ENCODE data around the gene IRX4. TPM values are rescaled to one million over a fixed set of nuclear protein-coding genes. Genes with fewer than 3 reads are reported as not detected.

The IRX4 gene
- total RNA-seq, 2 donors from 2014 or later: not detected

- Histone ChIP-seq H3K9me3 (peaks cover 0 to 20% of the 10 kb centered on the region in 2 donors), H3K27me3 (no peaks in the 10 kb centered on the region), H3K4me3 (no peak overlapping the region), H3K27ac (no peak overlapping the region), H3K4me1 (no peaks in the 10 kb centered on the region), H3K36me3 (no peaks in the 10 kb centered on the region)
- no peak for TF ChIP-seq CTCF (IDR thresholded peaks at IDR 0.05)
- no peak for DNase-seq (ENCODE audit: low spot score)
These were observed 24.9 kb upstream of the IRX4 start for GRCh38 chr5:1907616-1908015.

DNA sequence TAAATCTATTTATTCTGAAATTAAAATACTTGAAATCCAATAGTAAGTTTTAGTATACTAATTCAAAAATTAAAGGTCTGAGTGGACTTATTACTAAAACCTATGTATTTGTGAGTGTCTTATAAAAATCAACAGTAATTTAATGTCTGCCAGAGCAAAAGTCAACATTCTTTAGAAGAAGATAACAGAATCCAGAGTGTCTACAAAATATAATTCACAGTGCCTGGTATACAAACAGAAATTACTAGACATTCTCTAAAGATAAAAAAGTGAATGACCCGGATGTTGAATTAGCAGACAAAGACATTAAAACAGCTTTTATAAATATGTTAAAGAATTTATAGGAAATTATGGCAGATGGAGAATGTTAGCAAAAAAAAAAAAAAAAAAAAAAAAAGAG is 22.4 kb upstream of the IRX4 start:
- TF ChIP-seq CTCF (IDR thresholded peaks at IDR 0.05): no peak
- peaks cover 0 to 20% of the 10 kb centered on the region in 2 donors for H3K9me3 ChIP-seq
- DNase-seq (ENCODE audit: low spot score): no peak

DNA sequence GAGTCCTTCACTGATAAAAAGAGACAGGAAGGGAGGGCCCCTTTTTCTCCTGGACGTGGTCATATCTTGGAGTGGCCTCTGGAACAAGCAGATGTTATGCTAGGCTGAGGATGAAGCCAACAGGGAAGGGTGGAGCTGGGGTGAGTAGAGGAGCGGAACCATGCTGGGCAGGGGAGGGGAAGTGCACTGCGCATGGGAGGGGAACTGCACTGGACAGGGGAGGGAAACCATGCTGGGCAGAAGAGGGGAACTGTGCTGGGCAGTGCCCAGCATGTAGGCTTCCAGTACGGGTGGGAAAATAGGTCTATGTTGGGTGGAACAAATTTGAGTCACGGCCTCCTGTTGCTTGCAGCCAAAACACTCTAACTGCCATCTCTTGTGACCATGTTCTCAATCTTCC is 19.3 kb upstream of the IRX4 start:
- no peaks in the 10 kb centered on the region for H3K36me3 ChIP-seq
- H3K27me3 ChIP-seq: no peaks in the 10 kb centered on the region
- no peaks in the 10 kb centered on the region for H3K4me1 ChIP-seq
- no peak for DNase-seq (ENCODE audit: low spot score)
- no peak overlapping the region for H3K27ac ChIP-seq
- H3K9me3 ChIP-seq: peaks cover 0 to 20% of the 10 kb centered on the region in 2 donors
- no peak for TF ChIP-seq CTCF (IDR thresholded peaks at IDR 0.05)
- no peak overlapping the region for H3K4me3 ChIP-seq

More for the DNA sequence above, 22.4 kb upstream of the IRX4 start:
- Histone ChIP-seq H3K36me3 (no peaks in the 10 kb centered on the region), H3K27me3 (no peaks in the 10 kb centered on the region), H3K27ac (no peak overlapping the region), H3K4me1 (no peaks in the 10 kb centered on the region), H3K4me3 (no peak overlapping the region)

- Histone ChIP-seq H3K36me3 (no peaks in the 10 kb centered on the region), H3K4me1 (no peaks in the 10 kb centered on the region), H3K27ac (no peak overlapping the region), H3K27me3 (no peaks in the 10 kb centered on the region), H3K9me3 (peaks cover 0 to 20% of the 10 kb centered on the region in 2 donors), H3K4me3 (no peak overlapping the region)
- no peak for DNase-seq (ENCODE audit: low spot score)
- TF ChIP-seq CTCF (IDR thresholded peaks at IDR 0.05): no peak
These were observed 18.3 kb upstream of the IRX4 start for GRCh38 chr5:1901061-1901460.

- H3K27me3 ChIP-seq: no peaks in the 10 kb centered on the region
- no peaks in the 10 kb centered on the region for H3K36me3 ChIP-seq
- no peak for DNase-seq (ENCODE audit: low spot score)
- no peak overlapping the region for H3K4me3 ChIP-seq
- no peak for TF ChIP-seq CTCF (IDR thresholded peaks at IDR 0.05)
- no peaks in the 10 kb centered on the region for H3K4me1 ChIP-seq
- peaks cover 0 to 2% of the 10 kb centered on the region in 2 donors for H3K9me3 ChIP-seq
- no peak overlapping the region for H3K27ac ChIP-seq
These were observed 16.5 kb upstream of the IRX4 start for GRCh38 chr5:1899201-1899600.

DNA sequence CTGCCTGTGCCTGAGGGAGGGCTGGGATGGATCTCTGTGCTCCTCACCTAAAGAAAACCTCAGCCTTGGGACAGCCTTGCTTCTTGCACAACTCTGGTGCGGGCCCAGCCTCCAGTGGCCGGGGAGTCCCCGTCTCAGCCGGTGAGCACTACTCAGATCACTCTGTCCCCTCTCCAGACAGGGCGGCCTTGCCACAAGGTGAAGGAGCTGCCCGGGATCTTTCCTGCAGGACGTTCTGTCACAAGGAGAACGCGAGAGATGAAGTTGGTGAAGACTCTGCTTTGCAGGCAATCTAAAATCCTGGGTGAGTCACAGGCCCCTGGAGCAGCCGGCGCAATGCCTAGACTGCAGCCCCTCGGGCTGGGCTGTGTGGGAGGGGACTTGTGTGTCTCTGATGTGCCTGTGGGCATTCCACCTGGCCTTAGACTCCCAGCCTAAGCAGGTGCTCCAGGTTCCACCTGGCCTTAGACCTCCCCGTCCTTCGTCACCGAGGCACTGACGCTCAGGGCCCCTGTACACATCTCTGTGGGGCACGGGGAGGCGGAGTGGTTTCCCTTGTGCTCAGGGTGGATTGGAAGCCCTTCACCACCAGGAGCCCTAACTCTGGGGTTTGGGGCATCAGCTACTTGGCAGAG is 15.2 kb upstream of the IRX4 start:
- no peak for DNase-seq (ENCODE audit: low spot score)
- H3K36me3 ChIP-seq: no peaks in the 10 kb centered on the region
- no peaks in the 10 kb centered on the region for H3K9me3 ChIP-seq
- no peak overlapping the region for H3K27ac ChIP-seq
- no peak for TF ChIP-seq CTCF (IDR thresholded peaks at IDR 0.05)
- H3K4me3 ChIP-seq: no peak overlapping the region
- H3K4me1 ChIP-seq: no peaks in the 10 kb centered on the region
- no peaks in the 10 kb centered on the region for H3K27me3 ChIP-seq

All from right atrium auricular region (tissue), 2 donors.